Measurements from ENCODE around the gene PTCHD1.

PTCHD1 gene

DNA sequence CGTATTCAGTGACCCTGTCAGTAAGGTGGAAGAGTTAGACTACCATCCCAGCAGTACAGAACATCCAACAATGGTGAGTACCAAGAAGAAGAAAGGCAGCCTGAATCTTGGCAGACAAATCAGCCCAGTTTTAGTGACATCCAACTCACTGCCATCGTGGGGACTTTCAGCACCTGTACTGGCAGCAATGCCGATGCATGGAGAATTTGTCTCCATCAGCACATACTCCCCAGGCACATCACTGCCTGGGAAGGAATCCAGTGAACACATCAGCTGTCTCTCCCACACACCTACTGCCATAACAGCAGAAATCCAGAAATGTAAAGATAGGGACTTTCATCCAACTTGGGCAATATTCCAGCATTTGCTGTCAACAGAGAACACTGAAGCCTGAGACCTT is 29.8 kb downstream of the PTCHD1 start:
- DNase-seq, result no peak

- DNase-seq, result no peak
These were observed 30.9 kb downstream of the PTCHD1 start for GRCh38 chrX:23365541-23365940.

GRCh38 chrX:23366914-23367313 is 32.3 kb downstream of the PTCHD1 start:
- no peak for DNase-seq

DNA sequence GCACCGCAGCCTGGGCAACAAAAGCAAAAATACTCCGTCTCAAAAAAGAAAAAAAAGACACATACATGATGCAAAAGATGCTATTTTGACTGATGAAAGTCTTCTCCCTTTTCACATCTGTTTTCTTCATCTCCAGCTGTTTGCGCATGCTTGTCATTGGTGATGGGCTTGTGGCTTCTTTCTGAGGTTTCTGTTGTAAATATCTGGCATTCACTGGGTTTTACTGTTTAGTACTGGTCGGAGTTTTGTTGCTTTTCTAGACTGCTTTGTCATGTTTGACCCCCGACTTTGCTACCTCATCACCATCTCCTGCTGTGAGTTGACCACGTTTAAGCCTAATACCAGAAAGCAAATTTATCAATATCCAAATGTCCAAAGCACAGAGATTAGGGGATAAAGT is 34.4 kb downstream of the PTCHD1 start:
- no peak for DNase-seq

GRCh38 chrX:23372220-23372902 is 37.7 kb downstream of the PTCHD1 start:
- no peak for DNase-seq

DNA sequence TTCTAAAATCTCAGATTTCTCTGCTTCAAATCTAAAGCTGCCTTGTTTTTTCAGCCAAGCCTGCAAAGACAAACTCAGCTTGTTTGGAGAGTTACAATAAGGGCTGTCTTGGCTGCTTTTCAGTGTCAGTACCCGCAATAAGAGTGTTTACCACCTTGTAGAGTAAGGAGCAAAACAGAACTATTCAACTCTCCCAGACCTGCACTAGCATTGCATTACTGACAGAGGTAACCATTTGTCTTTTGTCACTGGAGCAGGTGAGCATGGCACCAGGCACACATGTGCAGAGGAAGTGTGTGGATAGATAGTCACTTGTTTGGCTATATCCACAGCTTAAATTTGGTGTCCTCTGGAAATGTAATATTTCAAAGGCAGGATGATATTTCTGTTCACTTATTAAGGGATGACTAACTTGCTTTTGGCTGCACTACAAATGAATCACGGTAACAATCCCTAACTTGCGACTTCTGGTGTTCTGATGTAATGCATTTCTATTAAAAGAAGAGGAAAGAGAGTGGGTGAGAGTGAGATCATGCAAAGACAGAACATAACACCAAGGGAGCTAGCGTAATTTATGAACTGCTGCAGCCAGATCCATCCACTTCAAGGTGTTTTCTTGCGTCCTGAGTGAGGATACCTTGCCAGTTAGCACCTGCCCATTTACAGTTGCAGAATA is 38.6 kb downstream of the PTCHD1 start:
- DNase-seq, result no peak

DNA sequence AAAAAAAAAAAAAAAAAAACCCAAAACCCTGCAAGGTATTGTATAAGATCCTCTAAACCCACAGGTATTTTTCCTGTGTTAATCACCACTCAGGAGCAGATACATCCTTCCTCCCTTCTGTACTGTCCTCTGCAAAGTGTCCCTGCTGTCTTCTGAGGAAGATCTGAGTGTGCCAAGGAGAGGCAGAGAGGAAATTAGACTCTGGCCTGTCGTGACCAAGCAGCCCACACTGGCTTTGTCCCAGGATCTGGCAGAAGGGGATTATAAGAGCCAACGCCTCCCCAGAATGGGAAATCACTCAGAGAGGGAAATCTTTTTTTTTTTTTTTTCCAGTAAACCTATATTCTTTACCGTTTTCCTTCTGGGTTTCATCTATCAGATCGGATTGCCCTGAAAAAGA is 39.6 kb downstream of the PTCHD1 start:
- DNase-seq, result no peak

GRCh38 chrX:23376581-23376980 is 41.9 kb downstream of the PTCHD1 start:
- DNase-seq, result no peak

DNA sequence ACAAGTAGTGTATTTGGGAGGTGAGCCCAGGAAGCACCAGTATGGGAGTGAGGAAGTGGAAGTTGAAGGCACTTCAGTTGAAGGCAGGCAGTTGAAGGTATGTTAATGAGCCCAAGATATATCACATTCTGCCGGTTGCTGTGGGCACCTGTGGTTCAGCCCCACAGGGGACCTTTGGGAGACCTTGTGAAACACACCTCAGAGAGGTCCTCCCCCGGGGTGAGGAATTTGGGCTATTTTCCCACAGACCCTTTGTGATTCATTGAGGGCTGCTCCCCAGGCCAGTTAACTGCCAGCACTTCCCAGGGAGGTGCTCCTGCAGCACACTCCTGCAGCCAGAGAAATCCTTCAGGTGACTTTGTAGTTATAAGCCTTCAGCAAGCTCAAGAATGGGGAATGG is 45.9 kb downstream of the PTCHD1 start:
- DNase-seq, result no peak

GRCh38 chrX:23381099-23382087 is 46.7 kb downstream of the PTCHD1 start:
- no peak for DNase-seq

GRCh38 chrX:23382572-23382971 is 47.9 kb downstream of the PTCHD1 start:
- DNase-seq, result peak; percentile 2

DNA sequence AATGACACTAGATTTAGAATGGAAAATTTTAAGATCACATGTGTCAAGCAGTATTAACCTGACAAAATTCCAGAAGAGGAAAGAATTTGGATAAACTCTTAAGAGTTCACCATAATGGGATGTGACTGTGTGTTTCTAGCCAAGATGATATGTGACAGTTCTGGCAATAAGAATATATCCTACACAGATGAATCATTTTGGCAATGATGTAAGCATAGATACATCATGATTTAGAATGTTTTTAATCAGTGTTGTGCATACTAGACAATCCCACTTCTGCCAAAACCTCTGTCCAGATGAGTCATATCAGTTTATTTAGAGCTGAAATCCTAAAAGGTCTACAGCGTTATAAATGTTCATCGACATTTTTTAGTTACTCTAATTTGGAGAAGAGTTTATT is 48.8 kb downstream of the PTCHD1 start:
- DNase-seq, result no peak

- no peak for DNase-seq
These were observed 50.6 kb downstream of the PTCHD1 start for GRCh38 chrX:23385242-23385641.

- DNase-seq, result no peak
These were observed 51.6 kb downstream of the PTCHD1 start for GRCh38 chrX:23386260-23386659.

GRCh38 chrX:23386726-23387125 is 52.1 kb downstream of the PTCHD1 start:
- no peak for DNase-seq

DNA sequence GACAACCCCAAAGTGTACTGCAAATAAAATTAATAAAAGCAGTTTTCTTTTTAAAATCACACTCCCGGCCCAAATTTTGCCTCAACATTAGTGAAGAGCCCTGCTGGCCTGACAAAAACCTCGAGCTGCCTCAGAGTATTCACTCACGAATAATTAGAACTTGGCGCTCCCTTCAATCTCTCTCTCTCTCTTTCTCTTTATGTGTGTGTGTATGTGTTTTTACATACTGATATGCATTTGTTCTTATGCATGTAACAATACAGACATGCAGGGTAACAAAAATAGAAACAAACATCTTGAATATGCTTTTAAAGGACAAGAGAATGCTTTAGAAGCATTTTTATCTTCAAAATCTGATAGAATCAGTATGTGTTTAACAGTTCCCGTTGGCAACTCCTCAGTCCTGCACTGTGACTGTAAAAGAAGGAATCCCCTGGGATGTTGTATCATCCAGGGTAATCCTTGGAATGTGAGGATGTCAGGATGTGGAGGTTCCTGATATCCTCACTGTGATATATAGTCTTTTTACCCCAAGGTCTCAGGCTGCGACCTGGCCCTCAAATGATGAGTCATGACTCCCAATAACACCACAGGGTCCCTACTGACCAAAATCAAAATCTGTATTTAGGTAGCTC is 53.0 kb downstream of the PTCHD1 start:
- DNase-seq, result no peak

- no peak for DNase-seq
These were observed 54.6 kb downstream of the PTCHD1 start for GRCh38 chrX:23389196-23389792.

GRCh38 chrX:23390979-23391378 is 56.3 kb downstream of the PTCHD1 start:
- DNase-seq, result no peak

- DNase-seq, result no peak
These were observed 57.5 kb downstream of the PTCHD1 start for GRCh38 chrX:23392195-23392594.

GRCh38 chrX:23394421-23394820 is 59.8 kb downstream of the PTCHD1 start:
- no peak for DNase-seq

GRCh38 chrX:23396263-23396662 is 61.6 kb downstream of the PTCHD1 start:
- DNase-seq, result no peak

DNA sequence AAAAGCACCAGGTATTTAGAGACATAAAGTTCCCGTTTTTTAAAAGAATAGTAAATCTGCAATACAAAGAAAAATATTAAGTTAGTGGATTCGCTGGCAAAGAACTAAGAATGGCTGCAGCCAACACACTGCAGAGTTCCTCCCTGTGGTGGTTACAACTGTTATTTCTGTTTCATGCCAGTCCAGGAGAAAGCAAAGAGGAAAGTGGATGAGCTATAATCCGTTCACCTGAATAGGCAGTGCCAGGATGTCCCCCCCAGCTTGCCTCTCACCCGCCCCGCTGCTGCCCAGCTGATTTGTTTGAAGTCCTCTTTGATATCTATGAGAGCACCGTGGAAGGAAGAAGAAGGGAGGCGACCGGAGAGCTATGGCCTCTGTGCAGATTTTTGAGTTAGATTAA is 63.9 kb downstream of the PTCHD1 start:
- DNase-seq, result no peak

DNA sequence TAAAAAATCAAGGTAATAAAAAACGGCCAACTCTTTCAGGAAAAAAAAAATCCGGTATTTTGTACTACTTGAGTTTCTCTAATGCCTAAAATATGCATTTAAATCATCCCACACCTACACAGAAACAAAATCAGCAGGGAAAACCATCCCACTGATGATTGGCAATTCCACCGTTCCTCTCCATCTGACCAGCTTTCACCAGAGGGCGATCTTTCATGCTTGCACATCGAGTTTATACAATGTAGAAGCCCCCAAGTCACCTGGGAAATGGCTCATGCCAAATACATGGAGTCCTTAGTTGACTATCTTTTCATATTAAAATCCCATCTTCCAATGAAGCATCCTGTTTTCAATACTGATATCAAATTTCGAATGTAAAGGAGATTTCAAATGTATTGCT is 69.2 kb downstream of the PTCHD1 start:
- DNase-seq, result peak; percentile 49
